Peyer's patch (tissue), 4 donors: ENCODE data around the gene SERINC4.

ENCODE experiments used
- POLR2A ChIP-seq, 2 donors: fragments of 450-650 bp; IDR thresholded peaks; one replicate each; pipeline ENCODE4 v1.5.1; 2017; ENCODE audit warnings: antibody characterized with exemption in 2 of 2, mild to moderate bottlenecking in 2 of 2, moderate library complexity in 2 of 2
- TF ChIP-seq, protein P1 (sequence below), 6 experiments: fragments of 450-650 bp in 4 of 6; fragments of 200-600 bp in 2 of 6; sonication (generic) in 1 of 6; IDR thresholded peaks; one replicate each; pipeline ENCODE4 v1.5.1; 2017 to 2019; ENCODE audit warnings: antibody characterized with exemption in 6 of 6, mild to moderate bottlenecking in 3 of 6, moderate library complexity in 1 of 6

GRCh38 chr15:43792761-43793476 is 7.1 kb downstream of the SERINC4 start:
- TF ChIP-seq, protein P1, sequence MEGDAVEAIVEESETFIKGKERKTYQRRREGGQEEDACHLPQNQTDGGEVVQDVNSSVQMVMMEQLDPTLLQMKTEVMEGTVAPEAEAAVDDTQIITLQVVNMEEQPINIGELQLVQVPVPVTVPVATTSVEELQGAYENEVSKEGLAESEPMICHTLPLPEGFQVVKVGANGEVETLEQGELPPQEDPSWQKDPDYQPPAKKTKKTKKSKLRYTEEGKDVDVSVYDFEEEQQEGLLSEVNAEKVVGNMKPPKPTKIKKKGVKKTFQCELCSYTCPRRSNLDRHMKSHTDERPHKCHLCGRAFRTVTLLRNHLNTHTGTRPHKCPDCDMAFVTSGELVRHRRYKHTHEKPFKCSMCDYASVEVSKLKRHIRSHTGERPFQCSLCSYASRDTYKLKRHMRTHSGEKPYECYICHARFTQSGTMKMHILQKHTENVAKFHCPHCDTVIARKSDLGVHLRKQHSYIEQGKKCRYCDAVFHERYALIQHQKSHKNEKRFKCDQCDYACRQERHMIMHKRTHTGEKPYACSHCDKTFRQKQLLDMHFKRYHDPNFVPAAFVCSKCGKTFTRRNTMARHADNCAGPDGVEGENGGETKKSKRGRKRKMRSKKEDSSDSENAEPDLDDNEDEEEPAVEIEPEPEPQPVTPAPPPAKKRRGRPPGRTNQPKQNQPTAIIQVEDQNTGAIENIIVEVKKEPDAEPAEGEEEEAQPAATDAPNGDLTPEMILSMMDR (IDR thresholded peaks at IDR 0.05): peak in 3 of 6 experiments; percentile 13 to 26 (median 22)
- peak in 1 of 2 donors; percentile 27 for TF ChIP-seq POLR2A (IDR thresholded peaks at IDR 0.05)
